Neural cell (in vitro differentiated cells): ENCODE results near the gene NHLH1.

ENCODE experiments used
- CTCF ChIP-seq: fragments of 450-650 bp; IDR thresholded peaks from 2 replicates; pipeline ENCODE4 v1.5.1; 2014; ENCODE audit warnings: antibody characterized with exemption, mild to moderate bottlenecking, moderate library complexity; ENCODE audit not compliant: poor library complexity, severe bottlenecking
- EP300 ChIP-seq: fragments of 450-650 bp; conservative IDR thresholded peaks from 2 replicates; pipeline ENCODE4 v1.6.1; 2014; ENCODE audit warnings: antibody characterized with exemption, mild to moderate bottlenecking, moderate library complexity; ENCODE audit not compliant: poor library complexity, severe bottlenecking
- MXI1 ChIP-seq: fragments of 450-650 bp; conservative IDR thresholded peaks from 2 replicates; pipeline ENCODE4 v1.6.1; 2014; ENCODE audit warnings: antibody characterized with exemption, mild to moderate bottlenecking; ENCODE audit not compliant: poor library complexity, severe bottlenecking
- RAD21 ChIP-seq: fragments of 450-650 bp; conservative IDR thresholded peaks from 2 replicates; pipeline ENCODE4 v1.6.1; 2014; ENCODE audit warnings: antibody characterized with exemption, mild to moderate bottlenecking, moderate library complexity

GRCh38 chr1:160410406-160411005 is 43.6 kb downstream of the NHLH1 start:
- peak; percentile 16 for TF ChIP-seq CTCF
- peak; percentile 41 for TF ChIP-seq EP300
- peak; percentile 52 for TF ChIP-seq MXI1
- peak; percentile 22 for TF ChIP-seq RAD21
